H9 (cell line): ENCODE results near the gene SLCO4A1. TPM values are rescaled to one million over a fixed set of nuclear protein-coding genes. Genes with fewer than 3 reads are reported as not detected.

Experiments used
- DNase-seq: peaks from one replicate; pipeline ENCODE4 v3.0.0-alpha.2; 2017
- H2AFZ ChIP-seq: one replicate; pipeline ENCODE4 v1.6.1; 2013; ENCODE audit warnings: mild to moderate bottlenecking, low read length, control low read depth, moderate library complexity
- H2AK5ac ChIP-seq: 2 replicates; pipeline ENCODE4 v1.6.1; 2013; ENCODE audit warnings: low read length, control low read depth, mixed read lengths; ENCODE audit not compliant: insufficient read length
- H2BK120ac ChIP-seq: one replicate; pipeline ENCODE4 v1.6.1; 2013; ENCODE audit warnings: low read depth, mild to moderate bottlenecking, low read length, control low read depth, inconsistent platforms; ENCODE audit not compliant: poor library complexity, severe bottlenecking
- H2BK12ac ChIP-seq: 2 replicates; pipeline ENCODE4 v1.6.1; 2013; ENCODE audit warnings: low read length, control low read depth, mixed read lengths, low read depth; ENCODE audit not compliant: insufficient read length
- H2BK15ac ChIP-seq: 2 replicates; pipeline ENCODE4 v1.6.1; 2013; ENCODE audit warnings: low read depth, low read length, control low read depth
- H2BK20ac ChIP-seq: one replicate; pipeline ENCODE4 v1.6.1; 2013; ENCODE audit warnings: low read depth, mild to moderate bottlenecking, low read length, control low read depth, inconsistent platforms; ENCODE audit not compliant: poor library complexity, severe bottlenecking
- H2BK5ac ChIP-seq: 2 replicates; pipeline ENCODE4 v1.6.1; 2013; ENCODE audit warnings: low read length, control low read depth, mixed read lengths; ENCODE audit not compliant: insufficient read length
- H3K14ac ChIP-seq: 2 replicates; pipeline ENCODE4 v1.6.1; 2013; ENCODE audit warnings: low read length, control low read depth; ENCODE audit not compliant: insufficient read depth
- H3K18ac ChIP-seq: 2 replicates; pipeline ENCODE4 v1.6.1; 2013; ENCODE audit warnings: low read depth, mild to moderate bottlenecking, mixed read lengths, low read length, control low read depth; ENCODE audit not compliant: insufficient read length
- H3K23ac ChIP-seq: 2 replicates; pipeline ENCODE4 v1.6.1; 2013; ENCODE audit warnings: low read length, control low read depth, mixed read lengths, low read depth; ENCODE audit not compliant: insufficient read length
- H3K23me2 ChIP-seq: 2 replicates; pipeline ENCODE4 v1.6.1; 2013; ENCODE audit warnings: low read depth, mild to moderate bottlenecking, mixed read lengths, low read length, control low read depth; ENCODE audit not compliant: insufficient read length, poor library complexity, severe bottlenecking
- H3K27ac ChIP-seq: 2 replicates; pipeline ENCODE4 v1.5.1; 2013; ENCODE audit warnings: low read length, control low read depth, mixed read lengths, low read depth; ENCODE audit not compliant: insufficient read length
- H3K27me3 ChIP-seq: 2 replicates; pipeline ENCODE4 v1.6.1; 2013; ENCODE audit warnings: low read length, control low read depth, inconsistent platforms; ENCODE audit not compliant: insufficient read depth
- H3K4ac ChIP-seq: 2 replicates; pipeline ENCODE4 v1.6.1; 2013; ENCODE audit warnings: low read depth, mild to moderate bottlenecking, control low read depth, inconsistent platforms, low read length, moderate library complexity
- H3K4me1 ChIP-seq: 2 replicates; pipeline ENCODE4 v1.6.1; 2013; ENCODE audit warnings: low read length, control low read depth, inconsistent platforms; ENCODE audit not compliant: insufficient read depth
- H3K4me2 ChIP-seq: 2 replicates; pipeline ENCODE4 v1.6.1; 2013; ENCODE audit warnings: low read length, control low read depth, mixed read lengths; ENCODE audit not compliant: insufficient read length, insufficient read depth
- H3K56ac ChIP-seq: 2 replicates; pipeline ENCODE4 v1.6.1; 2013; ENCODE audit warnings: low read depth, mild to moderate bottlenecking, mixed read lengths, low read length, control low read depth; ENCODE audit not compliant: insufficient read length
- H3K79me1 ChIP-seq: 2 replicates; pipeline ENCODE4 v1.6.1; 2013; ENCODE audit warnings: low read depth, mild to moderate bottlenecking, moderate library complexity, low read length, control low read depth, inconsistent platforms; ENCODE audit not compliant: insufficient read depth, poor library complexity, severe bottlenecking
- H3K79me2 ChIP-seq: 2 replicates; pipeline ENCODE4 v1.6.1; 2013; ENCODE audit warnings: low read length, control low read depth, inconsistent platforms; ENCODE audit not compliant: insufficient read depth
- H3K9ac ChIP-seq: 2 replicates; pipeline ENCODE4 v1.6.1; 2013; ENCODE audit warnings: low read length, control low read depth, mixed read lengths; ENCODE audit not compliant: insufficient read length; ENCODE audit errors: extremely low read depth
- H3K9me3 ChIP-seq: one replicate; pipeline ENCODE4 v1.6.1; 2013; ENCODE audit warnings: low read depth, low read length, inconsistent platforms; ENCODE audit not compliant: control insufficient read depth
- H3T11ph ChIP-seq: one replicate; pipeline ENCODE4 v1.6.1; 2013; ENCODE audit warnings: mild to moderate bottlenecking, low read length, control low read depth, inconsistent platforms
- H4K20me1 ChIP-seq: one replicate; pipeline ENCODE4 v1.6.1; 2013; ENCODE audit not compliant: control insufficient read depth, insufficient read length, insufficient read depth
- H4K5ac ChIP-seq: 2 replicates; pipeline ENCODE4 v1.6.1; 2013; ENCODE audit warnings: low read depth, mild to moderate bottlenecking, mixed read lengths, low read length, control low read depth; ENCODE audit not compliant: insufficient read length
- H4K8ac ChIP-seq: replicated peaks from 2 replicates; pipeline ENCODE4 v1.6.1; 2013; ENCODE audit warnings: low read length, control low read depth, mixed read lengths, low read depth; ENCODE audit not compliant: insufficient read length
- H4K91ac ChIP-seq: 2 replicates; pipeline ENCODE4 v1.6.1; 2013; ENCODE audit warnings: low read depth, mild to moderate bottlenecking, moderate library complexity, mixed read lengths, low read length, control low read depth; ENCODE audit not compliant: insufficient read length
- H3K27ac Mint-ChIP-seq, 3 experiments: 2 replicates in 2 of 3; 3 replicates in 1 of 3; pipeline ENCODE4 v1.8.0; 2020 to 2021; ENCODE audit warnings: mixed read lengths in 3 of 3, mild to moderate bottlenecking in 1 of 3, moderate library complexity in 1 of 3
- H3K27me3 Mint-ChIP-seq: 2 replicates; pipeline ENCODE4 v1.8.0; 2021; ENCODE audit warnings: low read depth, mild to moderate bottlenecking, moderate library complexity, mixed read lengths
- H3K36me3 Mint-ChIP-seq, 3 experiments: 2 replicates in 2 of 3; 3 replicates in 1 of 3; pipeline ENCODE4 v1.8.0; 2020 to 2021; ENCODE audit warnings: low read depth in 3 of 3, mixed read lengths in 3 of 3; ENCODE audit not compliant: insufficient read depth in 1 of 3
- H3K4me1 Mint-ChIP-seq, 2 experiments: 2 replicates each; pipeline ENCODE4 v1.8.0; 2020; ENCODE audit warnings: mixed read lengths in 2 of 2
- H3K4me3 Mint-ChIP-seq, 2 experiments: 2 replicates in 1 of 2; 3 replicates in 1 of 2; pipeline ENCODE4 v1.8.0; 2020 to 2021; ENCODE audit warnings: mild to moderate bottlenecking in 2 of 2, mixed read lengths in 2 of 2, moderate library complexity in 1 of 2
- H3K9me3 Mint-ChIP-seq, 2 experiments: 2 replicates in 1 of 2; 3 replicates in 1 of 2; pipeline ENCODE4 v1.8.0; 2020; ENCODE audit warnings: mild to moderate bottlenecking in 2 of 2, mixed read lengths in 2 of 2, moderate library complexity in 1 of 2
- WGBS: extraction: QIAGEN DNeasy Blood & Tissue Kit; methylation state at CpG from one replicate; pipeline ENCODE4 v1.1.7; 2013; ENCODE audit warnings: missing lambda C conversion rate, low lambda C conversion rate, mixed read lengths; ENCODE audit not compliant: insufficient read length; ENCODE audit errors: extremely low coverage; 5-methylcytosine and 5-hydroxymethylcytosine counted together
- total RNA-seq: library from RNA; stranded (reverse); gene quantifications from 2 replicates; pipeline ENCODE4 v1.2.1, GENCODE V29; 2021
- TF ChIP-seq, protein P1 (sequence below): fragments of 200-600 bp; sonication (generic); conservative IDR thresholded peaks from 3 replicates; pipeline ENCODE4 v1.8.0; 2021; ENCODE audit warnings: antibody characterized with exemption, mild to moderate bottlenecking

SLCO4A1 gene
- total RNA-seq, 1 experiment from 2014 or later, result 9.4 TPM

- no peak for DNase-seq
- no peak overlapping the region for H2BK12ac ChIP-seq
- no peak overlapping the region for H3K9ac ChIP-seq
- H3K27ac ChIP-seq, result no peak overlapping the region
- no peaks in the 10 kb centered on the region for H3K79me1 ChIP-seq
- H3K23me2 ChIP-seq, result peaks cover 5% of the 10 kb centered on the region
- H3K9me3 ChIP-seq, result no peaks in the 10 kb centered on the region
- Mint-ChIP-seq H3K9me3 (no peaks in the 10 kb centered on the region; a peak in 2 of 5 replicates), H3K27ac (no peak overlapping the region; a peak in 1 of 7 replicates), H3K27me3 (peaks cover 56% of the 10 kb centered on the region), H3K4me1 (peaks cover 16 to 47% of the 10 kb centered on the region in 2 experiments), H3K4me3 (no peak overlapping the region), H3K36me3 (no peaks in the 10 kb centered on the region; a peak in 1 of 7 replicates)
- no peak overlapping the region for H3K14ac ChIP-seq
- peaks cover 5% of the 10 kb centered on the region; the same call in 1 of the 2 replicates for H3K27me3 ChIP-seq
- no peak overlapping the region for H4K91ac ChIP-seq
- H2BK120ac ChIP-seq, result no peak overlapping the region
- H2BK5ac ChIP-seq, result no peak overlapping the region
- no peak overlapping the region for H2BK15ac ChIP-seq
- H3T11ph ChIP-seq, result no peak overlapping the region
- no peak overlapping the region for H2AFZ ChIP-seq
- H3K56ac ChIP-seq, result no peak overlapping the region
- H4K5ac ChIP-seq, result no peak overlapping the region
- no peak overlapping the region for H3K4ac ChIP-seq
- WGBS, result no CpG with 5 or more reads among the region's 12 CpGs
- no peak overlapping the region for H4K8ac ChIP-seq
- H3K79me2 ChIP-seq, result no peaks in the 10 kb centered on the region
- H3K23ac ChIP-seq, result no peak overlapping the region
- no peak overlapping the region for H2BK20ac ChIP-seq
- TF ChIP-seq, protein P1, sequence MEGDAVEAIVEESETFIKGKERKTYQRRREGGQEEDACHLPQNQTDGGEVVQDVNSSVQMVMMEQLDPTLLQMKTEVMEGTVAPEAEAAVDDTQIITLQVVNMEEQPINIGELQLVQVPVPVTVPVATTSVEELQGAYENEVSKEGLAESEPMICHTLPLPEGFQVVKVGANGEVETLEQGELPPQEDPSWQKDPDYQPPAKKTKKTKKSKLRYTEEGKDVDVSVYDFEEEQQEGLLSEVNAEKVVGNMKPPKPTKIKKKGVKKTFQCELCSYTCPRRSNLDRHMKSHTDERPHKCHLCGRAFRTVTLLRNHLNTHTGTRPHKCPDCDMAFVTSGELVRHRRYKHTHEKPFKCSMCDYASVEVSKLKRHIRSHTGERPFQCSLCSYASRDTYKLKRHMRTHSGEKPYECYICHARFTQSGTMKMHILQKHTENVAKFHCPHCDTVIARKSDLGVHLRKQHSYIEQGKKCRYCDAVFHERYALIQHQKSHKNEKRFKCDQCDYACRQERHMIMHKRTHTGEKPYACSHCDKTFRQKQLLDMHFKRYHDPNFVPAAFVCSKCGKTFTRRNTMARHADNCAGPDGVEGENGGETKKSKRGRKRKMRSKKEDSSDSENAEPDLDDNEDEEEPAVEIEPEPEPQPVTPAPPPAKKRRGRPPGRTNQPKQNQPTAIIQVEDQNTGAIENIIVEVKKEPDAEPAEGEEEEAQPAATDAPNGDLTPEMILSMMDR, result no peak
- H2AK5ac ChIP-seq, result no peak overlapping the region
- H3K4me1 ChIP-seq, result no peaks in the 10 kb centered on the region
- H4K20me1 ChIP-seq, result no peaks in the 10 kb centered on the region
- no peak overlapping the region for H3K18ac ChIP-seq
- H3K4me2 ChIP-seq, result no peak overlapping the region
These were observed 4.2 kb upstream of the SLCO4A1 start for GRCh38 chr20:62638055-62638570.
